NB4 (cell line): Measurements from ENCODE around the gene BNC2.

ENCODE experiments used
- DNase-seq: peaks from one replicate; pipeline ENCODE4 v3.0.0; 2010; ENCODE audit warnings: low read depth
- H3K4me3 ChIP-seq: one replicate; pipeline ENCODE4 v1.5.1; 2011; ENCODE audit warnings: mild to moderate bottlenecking, low read depth, low read length, moderate library complexity
- CTCF ChIP-seq: IDR thresholded peaks from one replicate; pipeline ENCODE4 v1.5.1; 2012; ENCODE audit warnings: low read depth, low read length
- MAX ChIP-seq: IDR thresholded peaks from 2 replicates; pipeline ENCODE4 v1.6.1; 2011; ENCODE audit warnings: low read depth, low read length
- MYC ChIP-seq: IDR thresholded peaks from 2 replicates; pipeline ENCODE4 v1.6.1; 2011; ENCODE audit warnings: low read depth, low read length
- POLR2A ChIP-seq: IDR thresholded peaks from 2 replicates; pipeline ENCODE4 v1.6.1; 2011; ENCODE audit warnings: mild to moderate bottlenecking; ENCODE audit not compliant: insufficient read length; ENCODE audit errors: extremely low read depth

Gene BNC2

GRCh38 chr9:16728137-16728508 is 142.3 kb downstream of the BNC2 start:
- DNase-seq, result peak; percentile 22
- TF ChIP-seq CTCF (no peak), POLR2A (no peak), MAX (no peak), MYC (no peak)
- no peak overlapping the region for H3K4me3 ChIP-seq

DNA sequence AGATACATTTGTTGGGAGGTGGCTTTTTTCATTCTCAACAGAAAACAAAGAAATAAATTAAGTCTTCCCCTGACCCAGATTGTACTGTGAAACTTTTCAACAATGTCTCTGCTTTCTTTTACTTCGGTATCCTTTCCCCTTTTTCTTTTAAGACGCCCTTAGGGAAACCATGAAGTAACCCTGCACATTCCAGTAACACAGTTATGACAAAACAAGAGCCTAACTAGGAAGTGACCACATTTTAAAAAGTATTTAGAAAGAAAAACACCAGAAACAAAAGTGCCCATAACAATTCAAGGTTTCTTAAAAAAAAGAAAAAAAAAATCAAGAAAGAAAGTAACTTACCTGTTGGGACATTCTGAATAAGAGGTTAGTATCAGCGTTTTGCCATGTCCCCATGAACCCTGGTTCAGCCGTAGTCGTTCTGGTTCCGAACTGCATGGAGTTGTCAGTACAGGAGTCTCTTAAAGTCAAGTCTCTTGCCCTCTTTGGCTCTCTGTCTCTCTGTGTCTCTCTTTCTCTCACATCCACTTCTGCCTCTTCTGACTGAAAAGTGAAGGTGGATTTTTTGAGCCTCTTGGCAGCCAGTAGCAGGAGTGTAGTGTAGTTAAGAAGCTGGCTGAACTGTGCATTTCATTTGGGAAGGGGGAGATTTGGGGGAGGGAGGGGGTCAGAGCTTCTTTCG is 142.9 kb downstream of the BNC2 start:
- peak overlapping the region; percentile 70 for H3K4me3 ChIP-seq
- DNase-seq, result peak; percentile 43

DNA sequence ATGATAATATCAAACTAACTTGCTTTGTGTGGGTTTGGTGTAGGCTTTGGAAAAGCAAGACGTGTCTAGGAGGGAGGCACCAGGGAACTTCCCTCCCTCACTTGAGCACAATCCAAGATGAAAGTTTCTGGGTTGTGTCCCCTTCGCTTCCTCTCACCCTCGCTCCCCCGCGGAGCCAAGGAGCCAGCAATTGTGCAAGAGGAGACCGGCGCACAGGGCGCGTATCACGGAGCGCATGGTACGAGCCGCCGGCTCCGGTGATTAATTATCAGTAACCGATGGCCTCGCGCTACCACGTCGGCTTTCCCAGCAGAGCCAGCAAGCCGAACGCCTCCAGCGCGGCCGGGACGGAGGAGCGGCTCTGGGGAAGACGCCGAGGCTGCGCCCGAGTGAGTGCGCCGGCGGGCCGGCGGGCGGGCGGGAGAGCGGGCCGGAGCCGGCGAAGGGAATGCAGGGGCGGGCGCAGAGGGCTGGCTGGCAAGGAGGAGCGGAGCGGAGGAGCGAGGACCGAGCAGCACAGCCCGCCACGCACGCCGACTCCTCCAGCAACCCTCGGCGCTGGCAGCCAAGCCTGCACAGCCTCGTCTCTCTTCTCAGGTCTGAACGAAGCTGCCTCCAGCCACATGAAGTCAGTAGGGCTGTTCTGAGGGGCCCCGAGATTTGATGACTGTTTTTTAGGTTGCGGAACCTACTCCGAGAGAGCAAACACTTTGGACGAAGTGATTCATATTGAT is 143.6 kb downstream of the BNC2 start:
- peak overlapping the region; percentile 70 for H3K4me3 ChIP-seq
- peak; percentile 97 for DNase-seq
- TF ChIP-seq CTCF (no peak), MYC (peak; percentile 66), MAX (peak; percentile 75), POLR2A (peak; percentile 41)

More for the DNA sequence above, 142.9 kb downstream of the BNC2 start:
- TF ChIP-seq MAX (no peak), CTCF (no peak), MYC (no peak), POLR2A (no peak)

GRCh38 chr9:16726029-16726428 is 144.4 kb downstream of the BNC2 start:
- H3K4me3 ChIP-seq, result peak overlapping the region; percentile 70
- no peak for TF ChIP-seq CTCF
- TF ChIP-seq POLR2A, result no peak
- no peak for TF ChIP-seq MAX
- no peak for TF ChIP-seq MYC
- DNase-seq, result peak; percentile 61

DNA sequence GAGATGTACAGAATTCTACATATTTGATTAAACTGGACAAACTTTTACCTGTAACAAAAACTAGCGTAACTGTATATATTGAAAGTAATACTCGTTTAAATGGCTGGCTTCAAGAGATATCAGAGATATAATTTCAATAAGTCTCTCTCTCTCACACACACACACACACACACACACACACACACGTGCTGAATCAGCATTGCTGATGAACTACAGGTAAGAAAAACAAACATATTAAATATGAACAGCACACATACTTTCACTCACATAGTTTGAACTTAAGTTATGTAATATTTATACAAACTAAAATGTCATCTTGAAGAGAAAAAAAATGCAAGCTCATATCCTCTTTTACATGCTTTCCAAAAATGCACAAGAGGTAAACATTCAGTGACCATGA is 145.4 kb downstream of the BNC2 start:
- no peak for DNase-seq
- H3K4me3 ChIP-seq, result no peak overlapping the region
- TF ChIP-seq POLR2A, result no peak
- TF ChIP-seq MAX, result no peak
- no peak for TF ChIP-seq MYC
- no peak for TF ChIP-seq CTCF
